ENCODE measurements around the gene GALNT9.

Gene GALNT9

GRCh38 chr12:132194556-132194955 lies 134.8 kb downstream of the GALNT9 start:
- no peak for DNase-seq

DNA sequence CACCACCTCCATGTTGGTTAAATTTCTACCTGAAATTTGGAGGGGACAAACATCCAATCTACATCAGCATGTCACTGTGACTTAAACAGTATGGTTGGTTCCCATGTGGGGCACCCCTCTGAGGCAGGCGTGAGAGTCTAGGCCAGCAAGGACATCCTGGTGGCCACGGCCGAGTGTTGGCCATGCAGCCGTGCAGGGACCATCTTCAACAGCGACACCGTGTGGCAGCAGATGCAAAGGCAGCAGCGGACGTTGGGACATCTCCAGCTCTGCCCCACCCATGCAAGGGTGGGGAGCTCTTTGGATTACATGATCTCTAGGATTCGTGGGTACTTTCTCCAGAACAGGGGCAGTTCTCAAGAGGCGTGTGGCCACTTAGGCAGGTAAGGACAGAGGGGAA lies 135.3 kb downstream of the GALNT9 start:
- DNase-seq, result peak in 1 of 2 donors; percentile 35

- DNase-seq, result no peak
Measured at GRCh38 chr12:132191715-132192553, 137.5 kb downstream of the GALNT9 start.

GRCh38 chr12:132190834-132191500 lies 138.4 kb downstream of the GALNT9 start:
- no peak for DNase-seq

DNA sequence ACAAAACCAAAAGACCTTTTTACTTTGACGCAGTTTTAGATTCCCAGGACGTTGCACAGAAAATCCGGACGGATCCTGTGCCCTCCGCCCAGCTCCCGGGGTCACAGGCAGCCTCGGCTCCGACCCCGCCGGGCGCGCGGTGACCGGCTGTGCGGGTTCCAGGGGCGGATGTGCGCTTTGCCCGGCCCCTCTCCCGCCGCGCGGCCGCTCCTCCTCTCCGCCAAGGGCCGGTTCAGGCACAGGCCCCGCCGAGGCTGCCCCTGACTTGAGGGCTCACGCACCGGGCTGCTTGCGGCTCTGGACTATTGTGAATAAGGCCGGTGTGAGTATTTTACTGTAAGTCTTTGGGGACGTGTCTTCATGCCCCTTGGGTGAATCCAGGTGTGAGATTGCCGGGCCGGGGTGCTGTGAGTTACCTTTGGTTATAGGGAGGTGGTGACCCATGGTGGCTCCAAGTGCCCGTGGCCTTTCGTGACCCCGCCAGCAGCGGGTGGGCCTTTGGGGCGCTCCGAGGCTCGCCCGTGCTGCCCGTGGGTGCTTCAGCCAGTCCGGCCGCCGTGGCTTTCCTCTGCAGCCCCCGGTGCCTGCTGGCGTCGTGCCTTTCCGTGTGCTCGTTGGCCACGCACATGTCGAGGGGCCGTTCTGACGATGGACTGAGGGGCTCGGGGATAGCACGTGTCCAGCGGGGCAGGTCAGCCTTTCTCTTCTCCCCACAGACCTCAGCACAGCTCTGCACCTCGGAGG lies 139.2 kb downstream of the GALNT9 start:
- DNase-seq, result no peak

DNA sequence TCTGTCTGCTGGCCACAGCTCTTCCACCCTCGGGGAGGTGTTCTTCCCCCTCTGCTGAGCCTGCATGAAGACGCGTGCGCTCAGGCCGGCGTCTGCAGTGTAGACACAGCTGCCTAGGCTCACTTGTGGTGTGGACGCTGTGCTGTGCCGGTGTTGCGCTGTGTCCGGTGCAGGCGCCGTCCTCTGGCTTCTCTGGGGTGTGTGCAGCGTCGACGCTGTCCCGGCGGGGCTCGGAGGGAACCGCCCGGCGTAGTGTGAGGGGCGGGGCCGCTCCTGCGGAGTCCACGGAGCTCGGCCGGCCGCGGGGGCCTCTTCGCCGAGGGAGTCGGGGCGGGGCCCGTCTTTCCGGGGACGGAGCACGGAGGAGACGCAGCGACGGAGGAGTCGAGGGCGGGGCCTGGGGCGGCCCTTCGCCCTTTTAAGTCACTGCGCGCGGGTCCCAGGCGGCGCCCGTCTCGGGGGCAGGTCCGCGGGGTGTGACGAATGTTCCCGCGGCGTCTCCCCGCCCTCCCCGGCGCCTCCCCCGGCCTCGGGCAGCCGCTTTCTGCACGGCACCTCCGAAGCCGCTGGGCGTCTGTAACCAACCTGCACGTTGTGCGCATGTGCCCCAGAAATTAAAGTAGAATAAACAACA lies 139.9 kb downstream of the GALNT9 start:
- peak; percentile 95 for DNase-seq

DNA sequence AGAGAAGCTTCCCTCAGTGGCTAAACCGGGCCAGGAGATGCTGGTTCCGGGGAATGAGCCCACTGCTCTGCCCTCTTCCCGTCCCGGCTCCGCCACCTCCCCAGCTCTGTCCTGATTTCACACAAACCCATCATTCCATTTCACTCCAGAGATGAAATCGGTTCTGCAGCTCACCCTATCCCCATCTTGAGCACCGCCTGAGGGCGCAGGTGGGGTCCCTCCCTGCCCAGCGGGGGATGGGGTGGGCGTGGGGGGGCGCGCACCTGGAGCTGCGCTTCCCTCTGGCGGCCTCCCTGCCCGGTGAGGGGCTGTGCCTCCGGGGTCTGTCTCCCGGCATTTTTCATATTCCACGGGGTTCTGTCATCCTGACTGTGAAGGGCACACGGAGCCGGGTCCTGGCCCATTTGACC lies 140.5 kb downstream of the GALNT9 start:
- DNase-seq, result no peak

GRCh38 chr12:132188451-132188901 lies 140.9 kb downstream of the GALNT9 start:
- DNase-seq, result no peak

DNA sequence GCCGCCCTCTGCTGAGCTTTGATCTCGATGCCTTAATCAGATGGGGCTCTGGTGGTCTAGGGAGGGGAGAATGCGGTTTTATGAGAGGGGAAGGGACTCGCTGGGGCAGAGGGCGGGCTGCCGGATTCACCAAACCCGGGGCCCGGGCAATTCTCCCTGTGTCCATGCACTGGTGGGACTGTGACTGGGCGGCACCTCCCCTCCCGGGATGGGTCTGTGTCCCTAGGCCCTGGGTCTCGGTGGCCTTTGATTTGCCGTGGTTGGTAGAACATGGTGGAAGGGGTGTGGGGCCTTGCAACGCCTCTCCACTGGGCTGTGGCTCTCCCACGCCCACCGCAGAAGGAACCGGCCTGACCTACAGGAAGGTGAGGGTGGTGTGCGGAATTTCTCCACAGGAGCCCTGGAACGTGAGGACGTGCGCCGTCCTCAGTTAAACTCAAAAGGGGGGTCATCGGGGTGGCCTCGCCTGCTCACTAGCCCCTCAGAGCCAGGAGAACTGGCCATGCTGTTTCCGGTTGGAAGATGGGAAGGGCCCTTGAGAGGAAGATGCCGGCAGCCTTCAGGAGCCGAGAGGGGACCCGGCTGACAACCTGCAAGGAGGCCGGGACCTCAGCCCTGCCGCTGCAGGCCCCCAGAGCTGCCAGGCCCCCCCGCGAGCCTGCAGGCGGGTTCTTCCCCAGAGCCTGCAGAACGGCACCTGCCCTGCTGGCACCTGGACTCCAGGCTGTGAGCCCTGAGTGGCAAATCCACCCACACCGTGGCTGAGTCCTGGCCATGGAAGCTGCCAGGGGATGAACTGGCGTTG lies 141.5 kb downstream of the GALNT9 start:
- DNase-seq, result no peak

DNA sequence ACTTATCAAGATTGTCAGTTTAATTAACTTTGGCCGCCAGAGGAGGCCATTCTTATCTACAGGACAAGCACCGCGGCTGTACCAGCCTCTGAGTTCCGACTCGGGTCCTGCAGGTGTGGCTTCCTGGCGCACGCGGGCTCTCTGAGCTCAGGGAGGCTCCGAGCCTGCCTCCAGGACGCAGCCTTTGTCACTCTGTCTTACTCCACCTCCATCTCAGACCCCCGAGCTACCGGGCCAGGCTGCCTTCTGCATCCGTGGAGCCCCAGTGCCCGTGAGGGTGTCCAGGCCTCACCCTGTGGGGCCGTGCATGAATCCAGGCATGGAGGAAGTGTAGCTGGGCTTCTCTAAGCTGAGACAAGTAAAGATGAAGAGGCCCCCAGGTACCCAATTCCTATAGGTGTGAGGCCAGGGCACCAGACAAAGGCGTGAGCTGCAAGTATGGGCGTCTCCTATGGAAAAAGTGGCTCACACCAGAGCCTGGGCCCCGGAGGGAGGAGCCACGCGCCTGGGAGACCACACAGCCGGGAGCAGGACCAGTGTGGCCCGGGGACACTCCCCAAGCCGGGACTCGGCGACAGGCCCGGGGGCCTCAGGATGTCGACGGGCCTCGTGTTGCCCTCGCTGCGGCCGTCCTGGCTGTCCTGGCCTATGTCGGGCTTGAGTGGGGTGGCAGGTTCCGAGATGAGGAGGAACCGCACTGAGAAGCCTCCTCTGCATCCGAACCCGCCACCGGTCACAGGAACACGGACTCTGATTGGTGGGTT lies 142.3 kb downstream of the GALNT9 start:
- DNase-seq, result peak; percentile 25 to 30

DNA sequence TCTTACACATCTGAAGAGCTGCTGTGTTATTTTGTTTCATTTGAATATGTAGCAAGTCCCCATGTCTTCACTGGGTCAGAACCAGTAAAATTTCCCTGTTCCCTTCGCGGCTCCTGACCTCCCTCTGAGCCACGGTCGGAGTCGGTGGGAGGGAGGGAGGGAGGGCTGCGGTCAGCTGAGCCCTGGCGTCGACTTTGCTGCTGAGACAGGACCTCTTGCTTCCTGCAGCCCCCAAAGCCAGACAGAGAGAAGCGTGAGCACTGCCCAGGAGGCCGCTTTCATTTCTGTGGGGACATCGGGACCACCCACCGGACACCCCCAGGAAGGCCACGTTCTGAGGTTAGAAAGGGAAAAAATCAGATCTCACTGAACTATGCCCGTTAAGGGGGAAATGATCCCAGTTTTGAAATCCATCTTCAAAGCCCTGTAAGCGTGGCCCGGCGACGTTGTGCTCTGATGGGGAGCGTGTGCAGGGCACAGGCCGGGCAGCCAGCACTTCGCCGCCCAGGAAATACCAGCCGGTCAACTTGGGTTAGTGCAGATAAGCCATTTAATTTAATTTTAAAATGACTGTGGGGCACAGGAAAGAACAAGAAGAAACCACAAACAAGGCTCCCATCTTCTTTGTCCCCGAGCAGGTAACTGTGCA lies 143.1 kb downstream of the GALNT9 start:
- DNase-seq, result no peak

DNA sequence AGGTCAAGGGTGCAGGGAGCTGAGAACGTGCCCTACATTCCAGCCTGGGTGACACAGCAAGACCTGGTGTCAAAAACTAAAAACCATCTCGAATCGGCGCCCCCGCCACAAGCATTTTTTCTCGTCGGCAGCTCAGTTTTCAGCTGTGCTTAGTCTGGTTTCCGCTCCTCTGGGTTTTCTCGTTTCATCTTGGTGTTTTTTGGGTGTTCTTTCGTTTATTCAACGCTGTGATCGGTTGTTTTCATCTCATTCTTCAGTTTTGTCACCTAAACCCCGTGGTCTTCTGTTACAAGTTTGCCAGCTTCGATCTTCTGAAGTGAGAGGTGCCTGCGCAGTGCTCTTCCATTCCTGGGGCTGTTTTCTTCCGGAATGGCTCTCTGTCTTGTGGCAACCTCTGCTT lies 143.7 kb downstream of the GALNT9 start:
- DNase-seq, result no peak

DNA sequence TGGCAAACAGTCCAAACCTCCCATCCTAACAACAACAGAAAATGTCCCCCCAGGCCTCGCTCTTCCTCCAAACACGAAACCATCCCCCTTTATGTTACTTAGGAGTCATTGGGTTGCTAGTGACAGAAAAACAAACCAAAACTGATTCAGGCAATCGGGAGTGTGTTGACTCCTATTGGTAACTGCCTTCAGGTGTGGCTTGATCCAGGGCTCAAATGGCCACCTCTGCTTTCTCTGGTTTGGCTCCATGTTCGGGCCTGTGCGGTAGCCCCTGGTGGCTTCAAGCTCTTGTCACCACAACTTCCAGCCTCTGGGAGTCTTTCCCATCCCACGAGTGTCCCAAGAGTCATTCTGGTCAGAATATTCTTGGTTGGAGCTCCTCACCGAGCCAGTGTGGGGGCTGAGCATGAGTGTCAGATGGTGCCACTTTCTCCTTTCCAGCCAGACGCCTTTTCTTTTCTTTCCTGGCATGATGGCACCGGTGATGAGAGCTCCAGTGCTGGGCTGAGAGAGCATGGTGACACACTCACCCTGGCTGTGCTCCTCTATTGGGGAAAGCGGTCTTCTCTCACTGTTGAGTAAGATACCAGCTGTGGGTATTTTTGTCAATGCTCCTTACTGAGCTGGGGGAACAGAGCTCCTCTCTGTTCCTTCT lies 146.6 kb downstream of the GALNT9 start:
- no peak for DNase-seq

GRCh38 chr12:132182206-132182710 lies 147.1 kb downstream of the GALNT9 start:
- no peak for DNase-seq

GRCh38 chr12:132181570-132182200 lies 147.7 kb downstream of the GALNT9 start:
- no peak for DNase-seq

DNA sequence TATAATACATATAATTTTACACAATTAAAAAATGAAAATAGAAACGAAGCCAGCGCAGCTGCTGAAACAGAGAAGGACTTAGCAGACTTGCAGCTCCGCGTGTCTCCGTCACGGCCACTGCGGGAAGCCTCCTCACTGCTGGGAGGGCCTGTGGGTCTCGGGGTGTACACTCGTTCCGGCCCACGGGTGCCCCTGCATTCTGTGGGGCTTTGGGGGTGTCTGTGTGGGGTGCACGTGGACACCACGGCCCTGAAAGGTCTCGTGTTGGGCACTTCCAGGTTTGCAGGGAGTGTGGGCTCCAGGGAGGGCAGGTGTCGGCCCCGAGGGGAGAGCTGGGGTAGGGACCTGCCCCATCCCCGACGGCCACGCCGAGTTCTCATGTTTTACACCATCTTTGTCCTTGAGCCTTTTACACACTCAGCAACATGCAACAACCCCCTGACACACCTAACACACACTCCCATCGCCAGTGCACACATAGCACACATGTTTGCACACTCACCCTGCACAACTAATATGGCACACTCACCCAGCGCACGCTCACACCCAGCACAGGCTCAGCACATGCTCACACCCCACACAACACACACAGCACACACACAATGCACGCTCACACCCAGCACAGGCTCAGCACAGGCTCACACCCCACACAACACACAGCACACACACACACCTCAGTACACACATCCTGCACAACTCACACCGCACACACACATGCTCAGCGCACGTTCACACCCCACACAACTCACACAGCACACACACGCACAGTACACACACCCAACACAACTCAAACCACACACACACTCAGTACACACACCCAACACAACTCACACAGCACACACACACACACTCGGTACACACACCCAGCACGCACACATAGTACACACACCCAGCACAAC lies 148.5 kb downstream of the GALNT9 start:
- DNase-seq, result no peak

DNA sequence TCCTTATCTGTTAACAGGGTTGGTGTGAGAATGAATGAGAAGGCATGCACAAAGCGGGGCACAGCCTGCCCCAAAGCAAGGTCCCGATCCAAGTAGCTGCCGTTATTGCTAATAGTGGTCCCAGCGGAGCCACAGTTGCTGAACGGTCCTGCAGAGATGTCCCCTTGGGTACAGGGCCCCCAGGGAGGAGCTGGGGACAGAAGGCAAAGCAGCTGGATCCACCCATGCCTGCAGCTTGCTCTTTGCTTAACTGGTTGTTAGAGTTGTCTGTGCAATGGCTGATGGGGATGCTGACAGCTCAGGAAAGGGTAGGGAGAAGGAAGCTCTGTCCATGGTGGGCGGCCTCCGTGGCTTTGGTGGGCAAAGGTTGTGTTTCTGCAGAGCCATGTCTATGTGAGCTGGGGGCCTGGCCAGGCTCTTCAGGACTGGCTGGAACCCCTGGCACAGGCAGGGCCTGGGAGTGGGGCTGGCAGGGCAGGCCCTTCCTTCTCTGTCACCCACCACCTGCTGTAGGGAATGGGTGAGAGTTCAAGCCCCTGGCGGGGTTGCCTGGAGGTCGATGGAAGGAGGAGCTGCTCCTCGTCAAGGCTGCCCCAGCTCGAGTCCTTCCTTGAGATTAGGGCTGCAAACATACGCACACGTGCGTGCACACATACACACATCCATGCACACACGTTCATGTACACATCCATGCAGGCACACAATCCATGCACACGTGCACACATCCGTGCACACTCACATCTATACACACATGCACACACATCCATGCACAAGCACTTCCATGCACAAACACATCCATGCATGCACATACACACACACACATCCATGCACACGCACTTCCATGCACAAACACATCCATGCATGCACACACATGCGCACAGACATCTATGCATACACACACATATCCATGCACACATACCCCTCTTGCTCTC lies 149.7 kb downstream of the GALNT9 start:
- DNase-seq, result no peak
